Left lung (tissue), 10 donors: ENCODE data around the gene MAN1B1. TPM values are rescaled to one million over a fixed set of nuclear protein-coding genes. Genes with fewer than 3 reads are reported as not detected.
"Not testable (repeated sequence)": the region's sequence is repeated elsewhere in the genome, so short reads cannot be mapped to it uniquely, and the experiment has no call there.

ENCODE experiments used
- ATAC-seq: fragments of 200-7000 bp; cut with Tn5 transposase; one replicate; pipeline ENCODE4 v1.9.1; 2020; ENCODE audit warnings: moderate library complexity
- DNase-seq, 4 donors: peaks; one replicate each; pipeline ENCODE4 v3.0.0-alpha.2; 2013 to 2020
- H3K27ac ChIP-seq, 2 donors: fragments of 200-600 bp; sonication (generic) in 1 of 2; one replicate each; pipeline versions ENCODE4 v1.5.0 to v1.8.0; 2020 to 2021
- H3K27me3 ChIP-seq, 2 donors: fragments of 200-600 bp; sonication (generic) in 1 of 2; one replicate each; pipeline versions ENCODE4 v1.5.0 to v1.8.0; 2020 to 2021
- H3K36me3 ChIP-seq, 2 donors: fragments of 200-600 bp; sonication (generic) in 1 of 2; one replicate each; pipeline versions ENCODE4 v1.5.0 to v1.8.0; 2020 to 2021
- H3K4me1 ChIP-seq, 2 donors: fragments of 200-600 bp; one replicate each; pipeline ENCODE4 v1.8.0; 2021
- H3K4me3 ChIP-seq, 2 donors: fragments of 200-600 bp; sonication (generic) in 1 of 2; one replicate each; pipeline versions ENCODE4 v1.5.0 to v1.8.0; 2020 to 2021; ENCODE audit warnings: mild to moderate bottlenecking in 1 of 2
- H3K9me3 ChIP-seq, 2 donors: fragments of 200-600 bp; sonication (generic) in 1 of 2; one replicate each; pipeline versions ENCODE4 v1.5.0 to v1.8.0; 2020 to 2021
- CTCF ChIP-seq, 2 donors: fragments of 200-600 bp; sonication (generic) in 1 of 2; IDR thresholded peaks; one replicate each; pipeline versions ENCODE4 v1.5.0 to v1.8.0; 2021; ENCODE audit warnings: antibody characterized with exemption in 2 of 2
- intact Hi-C, 2 donors: fragments of 100-400 bp; cut with DNase I; formaldehyde crosslinking; loops; one replicate each; pipeline versions ENCODE4 v1.11.2 to v1.14.2; 2022
- polyA plus RNA-seq, 6 donors: library from polyadenylated mRNA; unstranded; fragments of 120-200 nt; gene quantifications; one replicate each; pipeline ENCODE4 v1.2.1, GENCODE V29; 2013; ENCODE audit not compliant: insufficient read length in 6 of 6
- total RNA-seq, 2 donors: library from RNA; stranded (reverse); fragmentation: NEBNext Ultra II Directional; extraction: Animal tissue kit (Norgen Biotek cat#: 25700); gene quantifications; one replicate each; pipeline ENCODE4 v1.2.1, GENCODE V29; 2021
- donor health status: DM: no; HTN: yes; CAD: no.
- donor health status: DM: no; HTN: no; CAD: no.

Gene MAN1B1
- total and polyA plus RNA-seq, 8 donors, result 51.5 to 74.9 (median 64.8) TPM

GRCh38 chr9:137121927-137122795, 35.4 kb downstream of the MAN1B1 start:
- intact Hi-C loops, result loop anchor here in 1 of 2 donors (2.0 kb wide), 1 partner anchor 109 kb away; the partner anchor contains the start of gene SLC34A3
- DNase-seq, ATAC-seq, H3K4me1 ChIP-seq, H3K27ac ChIP-seq, H3K9me3 ChIP-seq, H3K36me3 ChIP-seq, H3K4me3 ChIP-seq, H3K27me3 ChIP-seq: not testable (repeated sequence)

GRCh38 chr9:137122796-137123467, 36.1 kb downstream of the MAN1B1 start:
- H3K27me3 ChIP-seq, ATAC-seq, H3K9me3 ChIP-seq, H3K36me3 ChIP-seq, DNase-seq, H3K27ac ChIP-seq, H3K4me3 ChIP-seq: not testable (repeated sequence)
- peaks cover 8 to 15% of the 10 kb centered on the region in 2 donors for H3K4me1 ChIP-seq
- intact Hi-C loops, result loop anchor here in 1 of 2 donors (2.0 kb wide), 1 partner anchor 108 kb away; the partner anchor contains the start of gene SLC34A3

GRCh38 chr9:137123468-137123837, 36.7 kb downstream of the MAN1B1 start:
- Histone ChIP-seq H3K36me3 (no peaks in the 10 kb centered on the region), H3K27me3 (no peaks in the 10 kb centered on the region), H3K27ac (no peak overlapping the region), H3K9me3 (no peaks in the 10 kb centered on the region), H3K4me3 (no peak overlapping the region), H3K4me1 (peaks cover 13 to 21% of the 10 kb centered on the region in 2 donors)
- TF ChIP-seq CTCF (IDR thresholded peaks at IDR 0.05), result no peak
- intact Hi-C loops, result loop anchor here in 1 of 2 donors (2.0 kb wide), 1 partner anchor 107 kb away; the partner anchor contains the start of gene SLC34A3
- no peak for DNase-seq
- ATAC-seq, result no peak

GRCh38 chr9:137123952-137124462, 37.2 kb downstream of the MAN1B1 start:
- intact Hi-C loops, result loop anchor here in 1 of 2 donors (2.0 kb wide), 1 partner anchor 107 kb away; the partner anchor contains the start of gene SLC34A3
- not testable (repeated sequence) for H3K4me3 ChIP-seq, H3K27me3 ChIP-seq, H3K9me3 ChIP-seq, H3K36me3 ChIP-seq, H3K27ac ChIP-seq, ATAC-seq, DNase-seq
- peaks cover 18 to 26% of the 10 kb centered on the region in 2 donors for H3K4me1 ChIP-seq

GRCh38 chr9:137126786-137127185, 40.0 kb downstream of the MAN1B1 start:
- no peak for TF ChIP-seq CTCF (IDR thresholded peaks at IDR 0.05)
- ATAC-seq, result no peak
- Histone ChIP-seq H3K4me3 (peak overlapping the region; percentile 15 to 84), H3K9me3 (no peaks in the 10 kb centered on the region), H3K36me3 (no peaks in the 10 kb centered on the region), H3K27me3 (peaks cover 0 to 24% of the 10 kb centered on the region in 2 donors), H3K4me1 (peaks cover 20 to 38% of the 10 kb centered on the region in 2 donors), H3K27ac (peak overlapping the region; percentile 67 to 77)
- intact Hi-C loops, result no loop called here
- DNase-seq, result no peak

- H3K4me1 ChIP-seq, result peaks cover 20 to 38% of the 10 kb centered on the region in 2 donors
- ATAC-seq (peak; percentile 43), DNase-seq (peak in 3 of 4 donors; percentile 30 to 63 (median 48))
- H3K36me3 ChIP-seq, result no peaks in the 10 kb centered on the region
- H3K9me3 ChIP-seq, result no peaks in the 10 kb centered on the region
- peak overlapping the region; percentile 15 to 84 for H3K4me3 ChIP-seq
- H3K27me3 ChIP-seq, result peaks cover 0 to 30% of the 10 kb centered on the region in 2 donors
- no peak for TF ChIP-seq CTCF (IDR thresholded peaks at IDR 0.05)
- intact Hi-C loops, result no loop called here
- peak overlapping the region; percentile 67 to 77 for H3K27ac ChIP-seq
Observed at GRCh38 chr9:137127301-137128157, 40.7 kb downstream of the MAN1B1 start.
